Raji (cell line): ENCODE results near the gene STAM2.

Experiments
- POLR2A ChIP-seq: IDR thresholded peaks from 2 replicates; pipeline ENCODE4 v1.6.1; 2011; ENCODE audit warnings: low read depth, low read length, control low read depth; ENCODE audit not compliant: insufficient read depth

The STAM2 gene

DNA sequence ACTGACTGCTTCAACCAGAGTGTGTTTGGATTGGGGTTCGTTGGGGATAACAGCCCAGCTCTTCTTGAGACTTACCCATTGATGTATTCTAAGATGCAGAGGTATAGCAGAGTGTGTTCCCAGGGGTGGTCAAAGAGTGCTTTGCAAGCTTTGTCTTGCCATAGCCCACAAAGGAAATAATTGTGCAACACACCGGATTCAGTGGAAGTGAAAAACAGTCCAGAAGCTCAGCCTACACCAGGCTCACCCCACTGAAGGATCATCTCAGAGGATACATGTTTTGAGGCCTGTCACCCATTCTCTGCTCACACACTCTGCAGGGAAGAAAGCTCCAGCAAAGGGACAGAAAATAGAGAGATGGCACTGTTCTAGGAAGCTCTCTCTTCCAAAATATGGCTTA, 86.3 kb downstream of the STAM2 start:
- TF ChIP-seq POLR2A, result no peak

DNA sequence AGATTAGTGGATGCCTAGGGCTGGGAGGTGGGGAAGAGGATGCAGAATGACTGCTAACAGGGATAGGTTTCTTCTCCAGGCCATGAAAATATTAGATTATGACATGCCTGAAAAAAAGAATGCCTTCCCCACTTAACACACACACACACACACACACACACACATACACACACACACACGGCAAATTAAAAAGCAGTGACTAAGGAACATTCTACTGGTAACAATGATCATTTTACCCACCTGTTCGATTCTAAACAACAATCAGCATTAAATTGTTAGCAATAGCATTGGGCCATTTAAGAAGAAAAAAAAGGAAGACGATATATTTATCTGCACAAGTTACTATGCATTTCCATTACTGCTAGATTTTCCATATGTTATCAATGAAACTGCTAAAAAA, 87.6 kb downstream of the STAM2 start:
- TF ChIP-seq POLR2A, result no peak

DNA sequence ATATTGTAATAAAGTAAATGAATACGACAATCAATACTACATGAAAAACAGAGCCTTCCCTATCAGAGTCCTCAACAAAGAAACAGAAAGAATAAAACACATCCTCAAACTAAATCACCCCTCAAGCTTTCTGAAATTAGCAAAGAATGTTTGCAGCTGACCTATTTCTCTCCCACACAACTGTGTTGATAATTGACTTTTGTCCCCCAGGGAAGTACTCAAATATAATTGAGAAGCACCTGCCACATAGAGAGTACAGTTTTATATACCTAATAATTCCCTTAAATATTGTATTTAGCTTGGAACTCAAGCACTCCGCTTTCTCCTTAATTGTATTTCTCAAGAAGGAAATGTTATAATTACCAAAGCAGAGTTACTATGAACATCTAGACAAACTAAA, 89.3 kb downstream of the STAM2 start:
- TF ChIP-seq POLR2A, result no peak

DNA sequence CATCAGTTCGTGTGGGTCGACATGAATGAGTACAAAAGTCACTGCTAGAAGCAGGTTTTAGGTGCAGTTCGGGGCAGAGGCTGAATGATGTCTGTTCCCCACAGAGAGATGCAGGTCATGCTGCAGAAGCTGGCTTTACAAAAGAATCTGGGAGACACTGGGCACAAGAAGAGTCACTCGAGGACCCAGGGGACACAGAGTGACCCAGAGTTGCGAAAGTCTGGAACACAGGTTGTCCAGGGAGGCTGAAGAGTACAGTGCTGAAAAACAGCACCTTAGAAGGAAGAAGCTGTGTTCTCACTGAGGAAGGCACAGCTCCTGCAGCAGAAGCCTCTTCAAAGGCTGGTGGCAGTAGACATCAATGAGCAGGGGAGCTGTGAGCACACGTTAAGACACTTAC, 91.5 kb downstream of the STAM2 start:
- no peak for TF ChIP-seq POLR2A

DNA sequence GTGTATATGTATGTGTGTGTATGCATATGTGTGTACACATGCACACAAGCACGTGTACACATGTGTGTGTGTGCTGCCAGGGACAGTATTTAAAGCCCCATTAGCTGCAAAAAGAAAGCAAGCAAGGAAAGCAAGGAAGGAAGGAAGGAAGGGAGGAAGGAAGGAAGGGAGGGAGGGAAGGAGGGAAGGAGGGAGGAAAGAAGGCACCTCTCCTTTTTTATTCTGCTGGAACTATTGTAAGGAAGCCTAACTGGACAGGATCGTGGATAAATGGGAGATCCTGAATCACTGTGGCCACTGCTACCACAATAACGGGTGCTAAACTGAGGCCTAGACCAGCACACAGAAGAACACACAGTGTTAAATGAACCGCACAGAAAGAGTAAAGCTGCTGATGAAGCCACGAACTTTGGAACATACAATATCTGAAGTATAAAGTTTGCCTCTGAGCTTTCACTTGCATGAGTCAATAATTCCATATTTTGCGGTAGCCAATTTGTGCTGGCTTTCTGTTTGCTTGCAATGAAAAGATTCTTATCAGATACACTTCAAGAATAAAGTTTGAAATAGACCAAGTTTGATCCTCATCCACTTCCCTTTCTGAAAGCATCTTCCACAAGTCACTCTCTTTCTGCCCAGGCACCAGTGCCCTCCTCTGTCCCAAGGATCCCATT, 92.2 kb downstream of the STAM2 start:
- TF ChIP-seq POLR2A, result no peak

DNA sequence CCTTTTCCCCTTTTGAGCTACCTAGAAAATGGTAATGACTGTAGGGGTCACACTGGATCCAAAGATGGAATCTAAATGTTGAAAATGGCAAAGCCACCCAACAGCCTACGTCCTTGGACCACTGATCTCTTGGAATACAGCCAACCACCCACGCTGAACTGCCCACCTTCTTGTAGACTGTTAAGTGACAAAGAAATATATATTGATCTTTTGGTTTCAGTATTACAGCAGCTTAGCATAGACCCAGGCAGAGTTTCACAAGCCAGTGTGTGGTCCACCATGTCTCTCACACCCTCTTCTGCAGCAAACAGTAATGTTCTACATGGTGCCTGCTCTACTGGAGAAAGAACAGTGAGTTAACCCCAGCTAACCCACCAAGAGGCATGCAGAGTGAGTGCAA, 96.9 kb downstream of the STAM2 start:
- no peak for TF ChIP-seq POLR2A

- no peak for TF ChIP-seq POLR2A
Observed at GRCh38 chr2:152078023-152078422, 97.5 kb downstream of the STAM2 start.

GRCh38 chr2:152075461-152076050, 100.0 kb downstream of the STAM2 start:
- no peak for TF ChIP-seq POLR2A

GRCh38 chr2:152072011-152072410, 103.6 kb downstream of the STAM2 start:
- no peak for TF ChIP-seq POLR2A

DNA sequence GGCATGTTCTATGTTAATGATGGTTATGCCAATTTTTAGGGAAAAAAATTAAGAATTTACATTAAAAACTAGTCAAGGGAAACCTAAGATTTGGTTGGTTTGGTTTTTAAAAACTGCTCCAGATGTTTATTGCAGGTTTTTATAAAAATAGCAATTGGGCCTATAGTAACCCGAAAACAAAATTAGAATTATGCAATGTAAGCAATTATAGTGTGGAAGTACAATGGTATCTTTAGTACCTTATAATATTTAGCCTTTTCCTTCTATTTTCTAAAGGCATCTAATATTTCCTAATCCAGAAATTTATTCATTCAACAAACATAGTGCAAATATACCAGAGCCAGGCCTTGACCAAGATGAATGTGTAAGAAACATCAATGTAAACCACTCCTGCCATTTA, 104.0 kb downstream of the STAM2 start:
- no peak for TF ChIP-seq POLR2A

DNA sequence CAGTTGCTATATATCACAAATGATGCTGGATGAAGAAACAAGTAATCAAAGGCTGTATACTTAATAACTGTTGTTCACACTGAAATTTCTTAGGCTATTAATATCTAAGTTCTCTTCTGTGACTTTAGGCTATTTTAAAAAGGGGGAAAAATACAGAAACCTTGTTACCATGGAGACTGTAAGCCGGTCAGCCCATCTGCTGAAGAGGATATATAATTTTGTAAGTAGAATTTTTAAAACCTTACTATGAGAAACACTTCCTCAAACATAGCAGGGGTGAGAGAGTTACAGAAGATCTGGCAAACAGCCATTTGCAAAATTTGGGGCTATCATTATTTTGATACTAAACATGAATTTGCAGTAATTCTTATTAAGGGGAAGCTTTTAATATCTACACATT, 104.5 kb downstream of the STAM2 start:
- no peak for TF ChIP-seq POLR2A

GRCh38 chr2:152068226-152068625, 107.3 kb downstream of the STAM2 start:
- TF ChIP-seq POLR2A, result no peak

DNA sequence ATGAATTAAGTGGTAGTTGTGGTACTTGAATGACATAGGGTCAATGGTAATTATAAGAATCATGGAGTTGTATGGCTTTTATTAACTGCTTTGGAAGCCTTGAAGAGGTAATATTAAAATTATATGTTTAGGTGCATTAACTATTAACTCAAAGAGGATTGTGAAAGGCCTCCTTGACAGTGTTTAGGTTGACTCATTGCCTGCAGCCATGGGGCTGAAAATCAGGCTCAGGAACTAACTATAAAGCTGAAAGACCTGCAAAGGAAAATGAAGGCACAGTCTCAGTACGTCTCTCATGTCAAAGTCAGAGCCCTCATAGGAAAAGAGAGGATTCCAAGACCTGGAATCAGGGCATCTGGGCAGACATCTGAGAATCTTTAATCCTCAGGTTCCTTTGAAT, 107.7 kb downstream of the STAM2 start:
- no peak for TF ChIP-seq POLR2A
